NT2/D1 (cell line): Measurements from ENCODE around the gene GRPR.

ENCODE experiments used
- DNase-seq: peaks from one replicate; pipeline ENCODE4 v3.0.0-alpha.2; 2011; ENCODE audit warnings: low read depth, low spot score
- H3K27me3 ChIP-seq: 2 replicates; pipeline ENCODE4 v1.6.0; 2011; ENCODE audit warnings: mild to moderate bottlenecking; ENCODE audit not compliant: insufficient read length, insufficient read depth
- H3K36me3 ChIP-seq: 2 replicates; pipeline ENCODE4 v1.6.1; 2011; ENCODE audit warnings: mild to moderate bottlenecking, low read length, mixed read lengths; ENCODE audit not compliant: insufficient read depth, insufficient read length
- H3K4me1 ChIP-seq: 2 replicates; pipeline ENCODE4 v1.5.1; 2011; ENCODE audit not compliant: insufficient read depth, insufficient read length
- H3K4me3 ChIP-seq: 2 replicates; pipeline ENCODE4 v1.5.1; 2011; ENCODE audit warnings: low read depth; ENCODE audit not compliant: insufficient read length
- H3K9ac ChIP-seq: 2 replicates; pipeline ENCODE4 v1.6.0; 2011; ENCODE audit warnings: low read depth; ENCODE audit not compliant: insufficient read length
- H3K9me3 ChIP-seq: 2 replicates; pipeline ENCODE4 v1.5.1; 2011; ENCODE audit warnings: mild to moderate bottlenecking, low read length; ENCODE audit not compliant: insufficient read depth
- SUZ12 ChIP-seq: IDR thresholded peaks from 2 replicates; pipeline ENCODE4 v1.6.1; 2011; ENCODE audit not compliant: insufficient read length, insufficient read depth; ENCODE audit errors: extremely low read depth
- YY1 ChIP-seq: IDR thresholded peaks from 2 replicates; pipeline ENCODE4 v1.6.1; 2011; ENCODE audit not compliant: insufficient read length, insufficient read depth
- ZNF274 ChIP-seq: IDR thresholded peaks from 2 replicates; pipeline ENCODE4 v1.6.1; 2011; ENCODE audit warnings: mild to moderate bottlenecking, low read depth, low read length

GRPR gene

DNA sequence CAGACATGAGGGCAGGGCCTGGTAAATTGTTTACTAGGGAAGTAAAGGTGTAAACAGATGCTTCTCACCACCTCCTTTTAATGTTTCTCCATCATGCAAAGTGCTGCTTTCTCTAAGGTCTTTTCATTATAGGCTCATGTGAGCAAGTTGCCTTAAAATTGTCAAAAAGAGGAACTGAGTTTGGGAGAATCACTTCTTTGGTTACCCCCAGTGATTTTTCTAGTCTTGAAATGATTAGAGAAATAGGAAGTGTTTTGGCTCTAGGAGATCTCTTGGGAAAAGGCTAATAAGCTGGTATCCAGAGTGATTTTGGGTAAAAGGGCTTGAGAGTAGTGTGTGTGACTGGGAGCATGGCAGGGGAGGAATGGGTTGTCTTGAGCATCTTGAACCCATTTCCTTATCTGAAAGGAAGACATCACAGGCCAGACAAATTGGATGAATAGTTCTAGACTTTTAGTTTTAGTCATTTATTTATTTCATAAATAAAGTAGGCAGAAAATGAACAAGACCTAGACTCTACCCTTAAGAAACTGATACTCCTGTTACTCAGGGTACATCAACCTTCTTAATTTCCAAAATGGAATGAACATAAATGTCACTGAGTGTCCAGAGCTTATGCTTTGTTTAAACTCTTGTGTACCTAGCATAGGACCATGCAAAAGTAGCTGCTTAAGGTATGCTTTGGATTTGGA is 14.2 kb downstream of the GRPR start:
- DNase-seq = no peak
- no peak for TF ChIP-seq SUZ12
- TF ChIP-seq YY1 = no peak
- TF ChIP-seq ZNF274 = no peak
- Histone ChIP-seq H3K4me3 (no peak overlapping the region), H3K9ac (no peak overlapping the region), H3K27me3 (no peaks in the 10 kb centered on the region), H3K36me3 (no peaks in the 10 kb centered on the region), H3K9me3 (no peaks in the 10 kb centered on the region), H3K4me1 (no peaks in the 10 kb centered on the region)

DNA sequence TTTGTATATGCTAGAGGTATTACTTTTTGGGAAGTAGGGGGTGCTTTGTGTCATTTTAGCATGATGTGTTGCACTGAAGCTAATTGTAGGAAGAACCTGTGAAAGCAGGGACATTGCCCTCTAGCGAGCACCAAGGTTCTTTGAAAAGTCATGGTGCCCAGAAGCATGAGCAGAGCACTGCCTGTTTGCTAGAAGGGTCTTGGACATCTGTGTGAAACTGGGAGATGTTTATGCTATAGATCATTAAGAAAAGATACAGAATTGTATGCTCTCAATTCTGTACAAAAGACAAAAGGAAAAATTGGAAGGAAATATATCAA is 14.7 kb downstream of the GRPR start:
- no peak for DNase-seq
- no peak overlapping the region for H3K4me3 ChIP-seq
- no peaks in the 10 kb centered on the region for H3K27me3 ChIP-seq
- H3K4me1 ChIP-seq = no peaks in the 10 kb centered on the region
- no peaks in the 10 kb centered on the region for H3K9me3 ChIP-seq
- TF ChIP-seq SUZ12 = no peak
- TF ChIP-seq YY1 = no peak
- TF ChIP-seq ZNF274 = no peak
- no peak overlapping the region for H3K9ac ChIP-seq
- H3K36me3 ChIP-seq = no peaks in the 10 kb centered on the region

DNA sequence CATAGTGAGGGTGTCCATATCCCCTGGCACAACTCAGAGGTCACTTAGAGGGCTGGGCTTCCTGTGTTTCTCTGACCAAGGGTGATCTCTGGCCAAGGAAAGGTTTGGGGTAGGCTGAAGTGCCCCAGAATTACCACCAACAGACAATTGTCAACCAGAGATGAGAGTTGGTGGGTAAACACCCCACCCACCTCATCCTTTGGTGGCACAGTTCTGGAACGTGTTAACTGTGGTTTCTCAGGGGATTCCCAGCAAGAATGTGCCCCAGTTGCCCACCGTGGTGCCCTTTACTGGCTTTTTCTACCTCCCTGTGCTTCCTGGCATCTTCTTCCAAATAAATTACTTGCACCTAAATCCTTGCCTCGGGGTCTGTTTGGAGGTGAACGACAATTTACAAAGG is 17.1 kb downstream of the GRPR start:
- Histone ChIP-seq H3K27me3 (no peaks in the 10 kb centered on the region), H3K4me3 (no peak overlapping the region), H3K9me3 (no peaks in the 10 kb centered on the region), H3K9ac (no peak overlapping the region), H3K36me3 (no peaks in the 10 kb centered on the region), H3K4me1 (no peaks in the 10 kb centered on the region)
- TF ChIP-seq SUZ12 = no peak
- TF ChIP-seq YY1 = no peak
- TF ChIP-seq ZNF274 = no peak
- DNase-seq = no peak

DNA sequence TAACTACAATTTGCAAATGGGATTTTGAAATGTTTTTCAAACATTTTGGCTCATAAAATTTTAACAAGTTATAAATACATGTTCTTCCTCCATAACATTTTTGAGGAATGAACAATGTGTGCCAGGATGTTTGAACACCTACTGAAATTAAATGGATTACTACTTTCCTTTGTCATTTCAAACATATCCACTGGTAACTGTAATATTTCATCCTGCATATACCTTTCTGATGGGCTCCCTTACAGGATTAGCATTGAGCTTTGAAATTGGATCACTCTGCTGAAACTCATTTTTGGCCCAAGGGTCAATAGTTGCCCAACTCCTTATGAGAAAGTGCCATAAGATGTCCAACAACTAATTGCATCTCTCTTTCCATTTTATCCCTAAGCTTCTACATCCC is 17.6 kb downstream of the GRPR start:
- no peaks in the 10 kb centered on the region for H3K9me3 ChIP-seq

DNA sequence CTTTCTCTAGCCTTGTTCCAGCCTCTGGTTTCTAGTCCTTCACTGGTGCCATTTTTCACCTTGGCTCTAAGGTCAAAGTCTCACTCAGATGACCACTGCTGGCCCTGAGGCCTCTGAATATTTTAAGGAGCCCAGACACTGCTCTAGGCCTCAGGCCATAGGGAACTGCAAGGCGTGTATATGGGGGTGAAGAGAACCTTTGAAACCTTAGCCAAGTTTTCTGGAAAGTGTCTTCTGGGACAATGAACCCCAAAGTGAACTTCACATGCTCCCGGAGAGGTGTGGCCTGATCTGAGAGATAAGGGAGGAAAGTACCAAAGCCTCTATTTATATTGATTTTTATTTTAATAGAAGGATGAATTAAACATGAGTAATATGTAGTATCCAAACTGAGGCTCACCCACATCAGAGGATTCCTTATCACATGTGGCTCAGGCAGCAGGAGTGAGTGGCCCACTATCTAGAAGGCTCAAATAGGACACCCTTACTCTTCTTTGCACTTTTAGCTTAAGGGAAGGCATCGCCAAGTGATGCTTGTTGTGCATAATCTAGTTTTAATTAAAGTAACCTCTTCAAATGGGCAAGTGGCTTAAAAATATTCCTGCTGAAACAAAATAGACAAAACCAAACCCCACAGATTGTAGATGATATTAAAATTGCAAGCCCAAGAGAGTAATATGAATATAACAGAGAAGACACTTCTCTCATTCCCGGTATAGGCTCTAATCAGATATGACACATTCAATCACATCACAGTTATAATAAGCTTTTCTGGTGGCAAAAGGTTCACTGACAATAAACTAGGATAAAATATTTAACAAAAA is 18.3 kb downstream of the GRPR start:
- TF ChIP-seq YY1 = no peak
- TF ChIP-seq SUZ12 = no peak
- no peak for TF ChIP-seq ZNF274
- no peak for DNase-seq
- Histone ChIP-seq H3K9ac (no peak overlapping the region), H3K27me3 (no peaks in the 10 kb centered on the region), H3K36me3 (no peaks in the 10 kb centered on the region), H3K9me3 (no peaks in the 10 kb centered on the region), H3K4me3 (no peak overlapping the region), H3K4me1 (no peaks in the 10 kb centered on the region)

More for the DNA sequence above, 17.6 kb downstream of the GRPR start:
- Histone ChIP-seq H3K36me3 (no peaks in the 10 kb centered on the region), H3K4me3 (no peak overlapping the region), H3K9ac (no peak overlapping the region), H3K4me1 (no peaks in the 10 kb centered on the region), H3K27me3 (no peaks in the 10 kb centered on the region)
- TF ChIP-seq ZNF274 (no peak), SUZ12 (no peak), YY1 (no peak)
- no peak for DNase-seq

DNA sequence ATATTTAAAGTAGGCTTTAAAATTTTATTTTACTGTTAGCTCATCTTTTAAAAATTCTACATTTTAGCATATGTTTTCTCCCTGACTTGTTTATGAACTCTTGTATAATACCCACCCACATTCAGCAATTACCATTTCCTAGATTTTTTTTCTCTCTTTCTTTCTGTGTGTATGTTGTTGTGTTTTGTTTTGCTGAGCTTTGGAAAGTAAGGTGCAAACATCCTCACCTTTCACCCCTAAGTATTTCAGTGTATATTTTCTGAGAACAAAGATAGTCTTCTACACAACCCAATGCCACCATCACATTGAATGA is 18.8 kb downstream of the GRPR start:
- DNase-seq = no peak
- no peak for TF ChIP-seq YY1
- no peak for TF ChIP-seq SUZ12
- TF ChIP-seq ZNF274 = no peak
- no peaks in the 10 kb centered on the region for H3K36me3 ChIP-seq
- no peaks in the 10 kb centered on the region for H3K27me3 ChIP-seq
- H3K9ac ChIP-seq = no peak overlapping the region
- H3K4me1 ChIP-seq = no peaks in the 10 kb centered on the region
- no peak overlapping the region for H3K4me3 ChIP-seq
- H3K9me3 ChIP-seq = no peaks in the 10 kb centered on the region

DNA sequence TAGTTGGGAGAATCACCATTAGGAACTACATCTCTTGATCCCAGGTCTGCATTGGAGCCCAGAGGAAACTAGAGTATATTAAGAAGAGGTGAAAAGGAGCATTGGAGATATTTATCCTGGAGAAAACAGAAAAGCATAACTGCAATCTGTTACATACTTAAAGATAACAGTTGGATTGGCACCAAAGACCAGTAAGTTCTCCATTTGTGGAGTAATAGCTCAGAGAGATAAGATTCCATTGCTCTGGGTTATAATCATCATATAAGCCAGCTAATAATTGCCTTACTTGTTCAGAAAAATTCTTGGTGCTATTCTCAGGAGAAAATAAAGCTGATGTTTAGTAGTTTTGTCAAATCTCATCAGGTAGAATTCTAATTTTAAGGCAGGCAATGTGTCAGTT is 20.6 kb downstream of the GRPR start:
- Histone ChIP-seq H3K9me3 (no peaks in the 10 kb centered on the region), H3K9ac (no peak overlapping the region), H3K4me1 (no peaks in the 10 kb centered on the region), H3K27me3 (no peaks in the 10 kb centered on the region), H3K36me3 (no peaks in the 10 kb centered on the region), H3K4me3 (no peak overlapping the region)
- DNase-seq = no peak
- TF ChIP-seq YY1 (no peak), ZNF274 (no peak), SUZ12 (no peak)
